SK-N-SH treated with all-trans-retinoic acid at 6 μM for 48 hours (cell line): ENCODE measurements around the gene CCNE1.

Experiments used
- ATAC-seq: fragments of 200-7000 bp; cut with Tn5 transposase; 3 replicates; pipeline ENCODE4 v1.9.1; 2020; ENCODE audit warnings: mild to moderate bottlenecking, moderate library complexity
- ARNTL ChIP-seq: fragments of 450-650 bp; formaldehyde crosslinking; IDR thresholded peaks from 2 replicates; pipeline ENCODE4 v1.5.0; 2020; ENCODE audit warnings: low read depth, mild to moderate bottlenecking, moderate library complexity, borderline replicate concordance
- CSDC2 ChIP-seq: fragments of 250-450 bp; sonication (Bioruptor Pico); IDR thresholded peaks from 2 replicates; pipeline ENCODE4 v1.5.0; 2020; ENCODE audit warnings: mild to moderate bottlenecking, moderate library complexity
- ESRRG ChIP-seq: fragments of 250-450 bp; sonication (Bioruptor Pico); IDR thresholded peaks from 2 replicates; pipeline ENCODE4 v1.6.1; 2021; ENCODE audit warnings: mild to moderate bottlenecking
- GLIS3 ChIP-seq: fragments of 250-450 bp; sonication (Bioruptor Pico); IDR thresholded peaks from 2 replicates; pipeline ENCODE4 v1.5.0; 2020; ENCODE audit warnings: mild to moderate bottlenecking, moderate library complexity
- ISL1 ChIP-seq: fragments of 250-450 bp; sonication (Bioruptor Pico); IDR thresholded peaks from 2 replicates; pipeline ENCODE4 v2.1.2; 2022; ENCODE audit warnings: mild to moderate bottlenecking, moderate library complexity
- OSR1 ChIP-seq: fragments of 250-450 bp; sonication (Bioruptor Pico); IDR thresholded peaks from 2 replicates; pipeline ENCODE4 v1.8.0; 2022; ENCODE audit warnings: moderate library complexity, mild to moderate bottlenecking, inconsistent platforms
- PPARA ChIP-seq: fragments of 250-450 bp; sonication (Bioruptor Pico); IDR thresholded peaks from 2 replicates; pipeline ENCODE4 v1.5.0; 2020; ENCODE audit warnings: mild to moderate bottlenecking, borderline replicate concordance
- RARB ChIP-seq: fragments of 250-450 bp; sonication (Bioruptor Pico); IDR thresholded peaks from 2 replicates; pipeline ENCODE4 v1.8.0; 2021; ENCODE audit warnings: mild to moderate bottlenecking, moderate library complexity
- SNAI2 ChIP-seq: fragments of 250-450 bp; sonication (Bioruptor Pico); IDR thresholded peaks from 2 replicates; pipeline ENCODE4 v1.5.0; 2020; ENCODE audit warnings: mild to moderate bottlenecking, moderate library complexity
- TCF4 ChIP-seq: fragments of 250-450 bp; sonication (Bioruptor Pico); IDR thresholded peaks from 2 replicates; pipeline ENCODE4 v1.8.0; 2021; ENCODE audit warnings: mild to moderate bottlenecking, moderate library complexity, borderline replicate concordance
- TOX ChIP-seq: fragments of 250-450 bp; sonication (Bioruptor Pico); IDR thresholded peaks from 2 replicates; pipeline ENCODE4 v1.8.0; 2021; ENCODE audit warnings: mild to moderate bottlenecking, moderate library complexity, borderline replicate concordance
- ZC3H10 ChIP-seq: fragments of 250-450 bp; sonication (Bioruptor Pico); IDR thresholded peaks from 2 replicates; pipeline ENCODE4 v1.5.1; 2021; ENCODE audit warnings: mild to moderate bottlenecking, moderate library complexity
- ZFP3 ChIP-seq: fragments of 250-450 bp; sonication (Bioruptor Pico); IDR thresholded peaks from 2 replicates; pipeline ENCODE4 v1.5.0; 2020; ENCODE audit warnings: mild to moderate bottlenecking, moderate library complexity
- ZFP30 ChIP-seq: fragments of 450-650 bp; formaldehyde crosslinking; IDR thresholded peaks from 2 replicates; pipeline ENCODE4 v1.5.0; 2022; ENCODE audit warnings: mild to moderate bottlenecking, moderate library complexity
- ZNF565 ChIP-seq: fragments of 450-650 bp; formaldehyde crosslinking; conservative IDR thresholded peaks from 2 replicates; pipeline ENCODE4 v1.5.0; 2020; ENCODE audit warnings: low read depth, mild to moderate bottlenecking, moderate library complexity
- ZNF70 ChIP-seq: fragments of 450-650 bp; formaldehyde crosslinking; IDR thresholded peaks from 2 replicates; pipeline ENCODE4 v1.5.0; 2020; ENCODE audit warnings: mild to moderate bottlenecking, moderate library complexity
- ZNF8 ChIP-seq: fragments of 450-650 bp; formaldehyde crosslinking; IDR thresholded peaks from 2 replicates; pipeline ENCODE4 v1.5.0; 2020; ENCODE audit warnings: mild to moderate bottlenecking, moderate library complexity
- TF ChIP-seq, protein P1 (sequence below): fragments of 250-450 bp; sonication (Bioruptor Pico); IDR thresholded peaks from 2 replicates; pipeline ENCODE4 v1.5.1; 2020; ENCODE audit warnings: low read depth, mild to moderate bottlenecking, moderate library complexity
- TF ChIP-seq, protein P2 (sequence below): fragments of 250-450 bp; sonication (Bioruptor Pico); IDR thresholded peaks from 2 replicates; pipeline ENCODE4 v1.5.0; 2020; ENCODE audit warnings: mild to moderate bottlenecking, moderate library complexity
- TF ChIP-seq, protein P3 (sequence below): fragments of 250-450 bp; sonication (Bioruptor Pico); IDR thresholded peaks from 2 replicates; pipeline ENCODE4 v1.8.0; 2021; ENCODE audit warnings: low read depth, mild to moderate bottlenecking, moderate library complexity, borderline replicate concordance
- TF ChIP-seq, protein P4 (sequence below): fragments of 250-450 bp; sonication (Bioruptor Pico); IDR thresholded peaks from 2 replicates; pipeline ENCODE4 v1.8.0; 2020; ENCODE audit warnings: mild to moderate bottlenecking, moderate library complexity, borderline replicate concordance

Gene CCNE1

DNA sequence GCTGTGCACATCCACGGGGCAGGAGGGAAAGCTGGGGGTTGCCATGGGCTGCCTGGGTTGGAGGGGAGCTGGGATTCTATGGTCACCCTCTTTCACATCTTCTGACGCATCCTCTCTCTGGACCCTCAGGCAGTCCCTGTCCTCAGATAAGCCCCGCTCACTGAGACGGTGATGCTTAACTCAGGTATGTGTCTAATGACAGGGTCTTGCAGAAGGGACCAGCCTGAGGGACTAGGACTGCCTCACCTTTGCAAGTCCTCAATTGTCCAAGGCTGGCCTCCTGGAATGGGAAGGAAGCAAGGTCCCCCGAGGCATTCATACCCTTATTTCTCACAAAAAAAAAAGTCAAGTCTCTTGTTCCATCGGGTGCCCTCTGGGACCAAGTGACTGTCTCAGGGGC is 37.7 kb upstream of the CCNE1 start (continued):
- TF ChIP-seq PPARA (CRISPR knock-in tag) (no peak), ESRRG (CRISPR knock-in tag) (no peak), ZFP30 (CRISPR knock-in tag) (no peak), TOX (no peak)

DNA sequence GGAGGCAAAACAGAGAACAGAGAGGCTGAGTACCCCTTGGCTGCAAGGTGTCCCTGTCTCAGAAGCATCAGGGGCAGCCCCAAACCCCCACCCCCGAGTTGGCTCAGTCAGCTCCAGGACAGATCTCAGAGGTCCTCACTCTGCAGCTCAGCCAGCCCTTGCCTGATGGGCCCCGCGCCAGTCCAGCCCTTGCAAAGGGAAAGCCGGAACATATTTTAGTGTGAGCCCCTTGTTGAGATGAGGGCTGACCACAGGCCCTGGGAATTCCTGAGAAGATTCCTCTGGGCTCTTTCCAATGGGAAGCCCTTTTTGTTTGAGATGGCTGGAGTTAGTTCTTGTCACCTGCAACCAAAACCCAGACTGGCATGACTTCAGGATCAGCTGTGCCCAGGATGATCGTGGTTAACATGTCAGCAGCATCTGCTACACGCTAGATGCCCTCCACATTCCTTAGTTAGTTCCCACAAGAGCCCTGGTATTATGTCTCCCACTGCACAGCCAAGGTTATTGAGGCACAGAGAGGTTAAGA is 33.9 kb upstream of the CCNE1 start:
- no peak for ATAC-seq
- TF ChIP-seq SNAI2 (CRISPR knock-in tag) (no peak), ZNF565 (CRISPR knock-in tag) (no peak), ZFP3 (no peak), ARNTL (no peak), ZNF8 (CRISPR knock-in tag) (no peak), ESRRG (CRISPR knock-in tag) (no peak), ZNF70 (CRISPR knock-in tag) (no peak)
- TF ChIP-seq, protein P1, sequence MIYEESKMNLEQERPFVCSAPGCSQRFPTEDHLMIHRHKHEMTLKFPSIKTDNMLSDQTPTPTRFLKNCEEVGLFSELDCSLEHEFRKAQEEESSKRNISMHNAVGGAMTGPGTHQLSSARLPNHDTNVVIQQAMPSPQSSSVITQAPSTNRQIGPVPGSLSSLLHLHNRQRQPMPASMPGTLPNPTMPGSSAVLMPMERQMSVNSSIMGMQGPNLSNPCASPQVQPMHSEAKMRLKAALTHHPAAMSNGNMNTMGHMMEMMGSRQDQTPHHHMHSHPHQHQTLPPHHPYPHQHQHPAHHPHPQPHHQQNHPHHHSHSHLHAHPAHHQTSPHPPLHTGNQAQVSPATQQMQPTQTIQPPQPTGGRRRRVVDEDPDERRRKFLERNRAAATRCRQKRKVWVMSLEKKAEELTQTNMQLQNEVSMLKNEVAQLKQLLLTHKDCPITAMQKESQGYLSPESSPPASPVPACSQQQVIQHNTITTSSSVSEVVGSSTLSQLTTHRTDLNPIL (CRISPR knock-in tag) = no peak
- TF ChIP-seq, protein P2, sequence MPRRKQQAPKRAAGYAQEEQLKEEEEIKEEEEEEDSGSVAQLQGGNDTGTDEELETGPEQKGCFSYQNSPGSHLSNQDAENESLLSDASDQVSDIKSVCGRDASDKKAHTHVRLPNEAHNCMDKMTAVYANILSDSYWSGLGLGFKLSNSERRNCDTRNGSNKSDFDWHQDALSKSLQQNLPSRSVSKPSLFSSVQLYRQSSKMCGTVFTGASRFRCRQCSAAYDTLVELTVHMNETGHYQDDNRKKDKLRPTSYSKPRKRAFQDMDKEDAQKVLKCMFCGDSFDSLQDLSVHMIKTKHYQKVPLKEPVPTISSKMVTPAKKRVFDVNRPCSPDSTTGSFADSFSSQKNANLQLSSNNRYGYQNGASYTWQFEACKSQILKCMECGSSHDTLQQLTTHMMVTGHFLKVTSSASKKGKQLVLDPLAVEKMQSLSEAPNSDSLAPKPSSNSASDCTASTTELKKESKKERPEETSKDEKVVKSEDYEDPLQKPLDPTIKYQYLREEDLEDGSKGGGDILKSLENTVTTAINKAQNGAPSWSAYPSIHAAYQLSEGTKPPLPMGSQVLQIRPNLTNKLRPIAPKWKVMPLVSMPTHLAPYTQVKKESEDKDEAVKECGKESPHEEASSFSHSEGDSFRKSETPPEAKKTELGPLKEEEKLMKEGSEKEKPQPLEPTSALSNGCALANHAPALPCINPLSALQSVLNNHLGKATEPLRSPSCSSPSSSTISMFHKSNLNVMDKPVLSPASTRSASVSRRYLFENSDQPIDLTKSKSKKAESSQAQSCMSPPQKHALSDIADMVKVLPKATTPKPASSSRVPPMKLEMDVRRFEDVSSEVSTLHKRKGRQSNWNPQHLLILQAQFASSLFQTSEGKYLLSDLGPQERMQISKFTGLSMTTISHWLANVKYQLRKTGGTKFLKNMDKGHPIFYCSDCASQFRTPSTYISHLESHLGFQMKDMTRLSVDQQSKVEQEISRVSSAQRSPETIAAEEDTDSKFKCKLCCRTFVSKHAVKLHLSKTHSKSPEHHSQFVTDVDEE (CRISPR knock-in tag) = no peak

DNA sequence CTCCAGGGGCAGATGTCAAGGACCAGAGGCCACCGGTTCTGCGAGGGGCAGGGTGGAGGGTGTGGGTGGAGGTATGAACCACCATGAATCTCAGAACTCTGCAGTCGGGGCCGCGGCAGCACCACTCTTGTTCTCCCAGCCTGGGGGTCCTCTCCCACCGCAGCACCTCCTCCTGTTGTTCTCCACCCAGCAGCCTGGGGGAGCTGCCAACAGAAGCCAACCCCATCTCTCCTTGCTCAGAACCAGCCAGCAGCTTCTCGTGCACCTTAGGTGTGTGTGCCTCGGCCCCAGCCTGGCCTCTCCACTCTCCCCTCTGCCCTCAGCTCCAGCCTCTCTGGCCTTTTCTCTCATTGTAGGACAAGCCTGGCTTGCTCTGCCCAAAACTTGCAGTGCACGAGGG is 31.9 kb upstream of the CCNE1 start:
- TF ChIP-seq ZC3H10 (CRISPR knock-in tag) (no peak), PPARA (CRISPR knock-in tag) (no peak), ZNF8 (CRISPR knock-in tag) (no peak), CSDC2 (CRISPR knock-in tag) (no peak), RARB (CRISPR knock-in tag) (no peak), SNAI2 (CRISPR knock-in tag) (no peak), OSR1 (no peak), GLIS3 (CRISPR knock-in tag) (no peak), ISL1 (CRISPR knock-in tag) (no peak), TCF4 (no peak), ARNTL (no peak)
- TF ChIP-seq, protein P2 (CRISPR knock-in tag) = no peak
- TF ChIP-seq, protein P3, sequence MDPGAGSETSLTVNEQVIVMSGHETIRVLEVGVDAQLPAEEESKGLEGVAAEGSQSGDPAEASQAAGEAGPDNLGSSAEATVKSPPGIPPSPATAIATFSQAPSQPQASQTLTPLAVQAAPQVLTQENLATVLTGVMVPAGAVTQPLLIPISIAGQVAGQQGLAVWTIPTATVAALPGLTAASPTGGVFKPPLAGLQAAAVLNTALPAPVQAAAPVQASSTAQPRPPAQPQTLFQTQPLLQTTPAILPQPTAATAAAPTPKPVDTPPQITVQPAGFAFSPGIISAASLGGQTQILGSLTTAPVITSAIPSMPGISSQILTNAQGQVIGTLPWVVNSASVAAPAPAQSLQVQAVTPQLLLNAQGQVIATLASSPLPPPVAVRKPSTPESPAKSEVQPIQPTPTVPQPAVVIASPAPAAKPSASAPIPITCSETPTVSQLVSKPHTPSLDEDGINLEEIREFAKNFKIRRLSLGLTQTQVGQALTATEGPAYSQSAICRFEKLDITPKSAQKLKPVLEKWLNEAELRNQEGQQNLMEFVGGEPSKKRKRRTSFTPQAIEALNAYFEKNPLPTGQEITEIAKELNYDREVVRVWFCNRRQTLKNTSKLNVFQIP = no peak
- TF ChIP-seq, protein P4, sequence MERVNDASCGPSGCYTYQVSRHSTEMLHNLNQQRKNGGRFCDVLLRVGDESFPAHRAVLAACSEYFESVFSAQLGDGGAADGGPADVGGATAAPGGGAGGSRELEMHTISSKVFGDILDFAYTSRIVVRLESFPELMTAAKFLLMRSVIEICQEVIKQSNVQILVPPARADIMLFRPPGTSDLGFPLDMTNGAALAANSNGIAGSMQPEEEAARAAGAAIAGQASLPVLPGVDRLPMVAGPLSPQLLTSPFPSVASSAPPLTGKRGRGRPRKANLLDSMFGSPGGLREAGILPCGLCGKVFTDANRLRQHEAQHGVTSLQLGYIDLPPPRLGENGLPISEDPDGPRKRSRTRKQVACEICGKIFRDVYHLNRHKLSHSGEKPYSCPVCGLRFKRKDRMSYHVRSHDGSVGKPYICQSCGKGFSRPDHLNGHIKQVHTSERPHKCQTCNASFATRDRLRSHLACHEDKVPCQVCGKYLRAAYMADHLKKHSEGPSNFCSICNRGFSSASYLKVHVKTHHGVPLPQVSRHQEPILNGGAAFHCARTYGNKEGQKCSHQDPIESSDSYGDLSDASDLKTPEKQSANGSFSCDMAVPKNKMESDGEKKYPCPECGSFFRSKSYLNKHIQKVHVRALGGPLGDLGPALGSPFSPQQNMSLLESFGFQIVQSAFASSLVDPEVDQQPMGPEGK (CRISPR knock-in tag) = no peak
- TF ChIP-seq, protein P1 (CRISPR knock-in tag) = no peak
- TF ChIP-seq, all 23 proteins: peak for 0
- no peak for ATAC-seq
